AG09319 (cell line): ENCODE data around the gene PTRH1.

ENCODE experiments used
- DNase-seq: peaks from one replicate; pipeline ENCODE4 v3.0.0-alpha.2; 2010; ENCODE audit warnings: low read depth; ENCODE audit errors: extremely low read depth
- CTCF ChIP-seq: IDR thresholded peaks from 2 replicates; pipeline ENCODE4 v1.5.1; 2011; ENCODE audit warnings: low read depth, mild to moderate bottlenecking, inconsistent platforms, low read length, moderate library complexity

Gene PTRH1

GRCh38 chr9:127682351-127683136 lies 32.9 kb downstream of the PTRH1 start:
- no peak for TF ChIP-seq CTCF
- no peak for DNase-seq

GRCh38 chr9:127680846-127681245 lies 34.6 kb downstream of the PTRH1 start:
- TF ChIP-seq CTCF = no peak
- no peak for DNase-seq

GRCh38 chr9:127680226-127680625 lies 35.2 kb downstream of the PTRH1 start:
- TF ChIP-seq CTCF = no peak
- DNase-seq = no peak

DNA sequence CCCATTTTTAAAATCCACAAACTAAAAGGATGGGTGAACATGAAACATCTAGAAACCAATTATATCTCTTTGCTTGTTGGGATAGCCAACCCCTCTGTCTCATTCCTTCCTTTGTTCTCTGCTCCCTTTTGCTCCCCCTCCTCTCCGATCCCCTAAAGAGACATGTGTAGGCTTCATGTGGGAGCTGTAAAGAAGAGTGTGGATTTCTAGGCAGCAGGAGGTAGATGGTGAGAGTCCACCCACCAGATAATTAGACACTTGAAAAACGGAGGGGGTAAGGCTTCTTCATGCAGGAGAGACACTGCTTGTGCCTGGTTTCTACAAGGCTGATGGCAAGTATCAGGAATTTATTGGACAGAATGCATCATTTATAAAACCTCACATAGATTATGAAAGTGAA lies 36.0 kb downstream of the PTRH1 start:
- no peak for TF ChIP-seq CTCF

DNA sequence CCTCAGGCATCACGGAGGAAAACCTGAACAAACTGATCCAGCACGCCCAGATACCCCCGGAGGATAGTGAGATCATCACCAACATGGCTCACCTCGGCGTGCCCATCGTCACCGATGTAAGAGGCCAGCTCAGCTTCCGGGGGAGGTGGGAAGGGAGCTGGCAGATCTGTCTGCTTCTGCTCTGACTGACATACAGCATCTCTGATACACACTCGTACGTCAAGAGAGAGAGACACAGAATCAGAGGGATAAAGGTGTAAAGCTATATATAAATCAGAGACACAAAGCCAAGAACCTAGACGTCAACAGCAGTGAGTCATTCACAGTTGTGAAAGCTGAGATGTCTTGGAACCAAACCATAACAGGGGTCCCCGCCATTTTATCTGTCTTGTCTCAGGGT lies 38.8 kb downstream of the PTRH1 start:
- TF ChIP-seq CTCF = no peak
- no peak for DNase-seq

More for the DNA sequence above, 36.0 kb downstream of the PTRH1 start:
- no peak for DNase-seq

DNA sequence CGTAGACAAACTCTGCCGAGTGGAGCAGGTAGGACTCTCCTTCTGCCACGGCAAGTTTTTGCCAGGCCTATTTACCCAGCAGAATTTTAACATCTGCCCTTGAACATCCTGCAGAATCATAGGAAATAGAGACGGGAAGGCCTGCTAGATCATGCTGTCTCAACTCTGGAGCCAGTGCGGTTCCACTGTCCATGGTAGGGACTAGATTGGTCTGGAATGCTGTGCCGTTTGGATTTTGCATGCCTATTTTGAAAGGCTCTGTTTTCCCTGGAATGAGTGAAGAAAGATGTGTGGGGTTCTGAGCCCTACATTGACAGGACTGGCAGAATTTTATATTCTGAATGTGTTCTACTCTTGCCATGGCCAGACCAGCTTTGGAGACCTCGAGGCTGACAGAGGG lies 42.2 kb downstream of the PTRH1 start:
- TF ChIP-seq CTCF = no peak

DNA sequence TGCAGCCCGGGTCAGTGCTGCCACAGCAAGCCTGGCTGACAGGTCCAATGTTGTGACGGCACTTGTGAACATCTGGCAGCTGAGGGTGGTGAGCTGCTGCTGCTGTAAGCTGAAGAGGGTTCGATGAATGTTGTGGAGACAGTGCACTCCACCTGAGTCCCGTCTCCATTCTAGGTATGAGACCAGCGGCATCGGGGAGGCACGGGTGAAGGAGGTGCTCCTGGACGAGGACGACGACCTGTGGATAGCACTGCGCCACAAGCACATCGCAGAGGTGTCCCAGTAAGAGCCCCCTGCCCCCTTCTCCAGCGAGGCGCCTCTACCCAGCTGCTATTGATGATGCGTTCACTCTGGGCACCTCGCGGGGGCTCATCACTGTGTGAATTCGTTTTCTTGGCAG lies 47.6 kb downstream of the PTRH1 start:
- no peak for DNase-seq
- TF ChIP-seq CTCF = no peak

More for the DNA sequence above, 42.2 kb downstream of the PTRH1 start:
- no peak for DNase-seq
